HCT116 (cell line): ENCODE measurements around the gene TRIP13.

Source experiments
- CEBPB ChIP-seq: IDR thresholded peaks from 2 replicates; pipeline ENCODE4 v1.6.1; 2012; ENCODE audit warnings: low read depth
- CTCF ChIP-seq, 3 experiments: fragments of 200-600 bp in 1 of 3; sonication (generic) in 1 of 3; IDR thresholded peaks in 2 of 3; conservative IDR thresholded peaks in 1 of 3; 2 replicates each; pipeline ENCODE4 v1.5.1; 2012 to 2017; ENCODE audit warnings: low read depth in 2 of 3, low read length in 2 of 3, antibody characterized with exemption in 1 of 3, borderline replicate concordance in 1 of 3, control low read depth in 1 of 3, mild to moderate bottlenecking in 1 of 3, mixed read lengths in 1 of 3, mixed run types in 1 of 3, moderate library complexity in 1 of 3; ENCODE audit not compliant: insufficient read depth in 1 of 3
- EGR1 ChIP-seq: IDR thresholded peaks from 2 replicates; pipeline ENCODE4 v1.6.1; 2012; ENCODE audit warnings: low read depth
- EZH2phosphoT487 ChIP-seq: fragments of 200-600 bp; IDR thresholded peaks from 2 replicates; pipeline ENCODE4 v1.6.1; 2018; ENCODE audit warnings: antibody characterized with exemption, borderline replicate concordance
- POLR2A ChIP-seq: IDR thresholded peaks from 2 replicates; pipeline ENCODE4 v1.7.0; 2011; ENCODE audit warnings: borderline replicate concordance; ENCODE audit not compliant: insufficient read depth, insufficient read length; ENCODE audit errors: extremely low read depth
- TF ChIP-seq, protein P1 (sequence below): IDR thresholded peaks from 2 replicates; pipeline ENCODE4 v1.6.1; 2011; ENCODE audit warnings: mild to moderate bottlenecking, low read length, moderate library complexity; ENCODE audit not compliant: insufficient replicate concordance; ENCODE audit errors: extremely low read depth

- no peak for TF ChIP-seq CEBPB
- TF ChIP-seq CTCF (IDR thresholded peaks at IDR 0.05 in 2 of 3, conservative IDR thresholded peaks at IDR 0.05 in 1 of 3; ENCODE audit: borderline replicate concordance in 1 of 3, insufficient read depth in 1 of 3, low read depth in 2 of 3, low read length in 2 of 3) = no peak
- peak; percentile 27 for TF ChIP-seq POLR2A
- TF ChIP-seq EGR1 = no peak
- TF ChIP-seq, protein P1, sequence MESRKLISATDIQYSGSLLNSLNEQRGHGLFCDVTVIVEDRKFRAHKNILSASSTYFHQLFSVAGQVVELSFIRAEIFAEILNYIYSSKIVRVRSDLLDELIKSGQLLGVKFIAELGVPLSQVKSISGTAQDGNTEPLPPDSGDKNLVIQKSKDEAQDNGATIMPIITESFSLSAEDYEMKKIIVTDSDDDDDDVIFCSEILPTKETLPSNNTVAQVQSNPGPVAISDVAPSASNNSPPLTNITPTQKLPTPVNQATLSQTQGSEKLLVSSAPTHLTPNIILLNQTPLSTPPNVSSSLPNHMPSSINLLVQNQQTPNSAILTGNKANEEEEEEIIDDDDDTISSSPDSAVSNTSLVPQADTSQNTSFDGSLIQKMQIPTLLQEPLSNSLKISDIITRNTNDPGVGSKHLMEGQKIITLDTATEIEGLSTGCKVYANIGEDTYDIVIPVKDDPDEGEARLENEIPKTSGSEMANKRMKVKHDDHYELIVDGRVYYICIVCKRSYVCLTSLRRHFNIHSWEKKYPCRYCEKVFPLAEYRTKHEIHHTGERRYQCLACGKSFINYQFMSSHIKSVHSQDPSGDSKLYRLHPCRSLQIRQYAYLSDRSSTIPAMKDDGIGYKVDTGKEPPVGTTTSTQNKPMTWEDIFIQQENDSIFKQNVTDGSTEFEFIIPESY = no peak
- no peak for TF ChIP-seq EZH2phosphoT487
Observed at GRCh38 chr5:891117-891836, 1.4 kb upstream of the TRIP13 start.
